Skeletal muscle satellite cell (primary cell): Measurements from ENCODE around the gene MAD1L1.

Experiments used
- H3K27me3 ChIP-seq: 2 replicates; pipeline ENCODE4 v1.7.0; 2013; ENCODE audit warnings: low read length; ENCODE audit not compliant: control insufficient read depth, insufficient read depth
- H3K36me3 ChIP-seq: 2 replicates; pipeline ENCODE4 v1.7.0; 2013; ENCODE audit warnings: mild to moderate bottlenecking, control low read depth, low read length; ENCODE audit not compliant: insufficient read depth
- H3K4me1 ChIP-seq: 2 replicates; pipeline ENCODE4 v1.7.0; 2013; ENCODE audit warnings: low read length; ENCODE audit not compliant: control insufficient read depth, insufficient read depth
- H3K4me2 ChIP-seq: 2 replicates; pipeline ENCODE4 v1.7.0; 2013; ENCODE audit warnings: mild to moderate bottlenecking, low read length
- H3K4me3 ChIP-seq: 2 replicates; pipeline ENCODE4 v1.7.0; 2013; ENCODE audit warnings: low read length
- H3K9ac ChIP-seq: 2 replicates; pipeline ENCODE4 v1.7.0; 2013; ENCODE audit warnings: mild to moderate bottlenecking, low read depth, low read length, moderate library complexity
- H3K9me3 ChIP-seq: replicated peaks from 2 replicates; pipeline ENCODE4 v1.7.0; 2013; ENCODE audit warnings: mild to moderate bottlenecking, control low read depth, low read length

MAD1L1 gene

GRCh38 chr7:2033586-2034135 is 199.1 kb downstream of the MAD1L1 start:
- no peak overlapping the region for H3K9ac ChIP-seq
- peaks cover 9% of the 10 kb centered on the region for H3K4me1 ChIP-seq
- no peak overlapping the region for H3K4me3 ChIP-seq
- H3K4me2 ChIP-seq, result no peak overlapping the region
- H3K9me3 ChIP-seq, result peaks cover 3% of the 10 kb centered on the region
- no peaks in the 10 kb centered on the region for H3K36me3 ChIP-seq
- no peaks in the 10 kb centered on the region for H3K27me3 ChIP-seq

GRCh38 chr7:2032876-2033407 is 199.8 kb downstream of the MAD1L1 start:
- Histone ChIP-seq H3K36me3 (peaks cover 3% of the 10 kb centered on the region), H3K9me3 (peaks cover 7% of the 10 kb centered on the region), H3K4me1 (peaks cover 9% of the 10 kb centered on the region), H3K9ac (no peak overlapping the region), H3K4me2 (no peak overlapping the region), H3K4me3 (no peak overlapping the region), H3K27me3 (no peaks in the 10 kb centered on the region)

GRCh38 chr7:2032030-2032875 is 200.5 kb downstream of the MAD1L1 start:
- peaks cover 9% of the 10 kb centered on the region for H3K4me1 ChIP-seq
- H3K9me3 ChIP-seq, result peaks cover 7% of the 10 kb centered on the region
- peaks cover 3% of the 10 kb centered on the region for H3K36me3 ChIP-seq
- no peaks in the 10 kb centered on the region for H3K27me3 ChIP-seq
- H3K4me2 ChIP-seq, result no peak overlapping the region
- H3K9ac ChIP-seq, result no peak overlapping the region
- H3K4me3 ChIP-seq, result no peak overlapping the region

GRCh38 chr7:2031451-2031845 is 201.3 kb downstream of the MAD1L1 start:
- Histone ChIP-seq H3K27me3 (no peaks in the 10 kb centered on the region), H3K9me3 (peaks cover 7% of the 10 kb centered on the region), H3K36me3 (peaks cover 3% of the 10 kb centered on the region), H3K4me3 (no peak overlapping the region), H3K9ac (no peak overlapping the region), H3K4me2 (no peak overlapping the region), H3K4me1 (peaks cover 9% of the 10 kb centered on the region)

GRCh38 chr7:2030475-2031450 is 202.0 kb downstream of the MAD1L1 start:
- peaks cover 3% of the 10 kb centered on the region for H3K36me3 ChIP-seq
- H3K27me3 ChIP-seq, result no peaks in the 10 kb centered on the region
- H3K4me3 ChIP-seq, result no peak overlapping the region
- peaks cover 9% of the 10 kb centered on the region for H3K4me1 ChIP-seq
- H3K9ac ChIP-seq, result no peak overlapping the region
- H3K9me3 ChIP-seq, result peaks cover 7% of the 10 kb centered on the region
- no peak overlapping the region for H3K4me2 ChIP-seq

- no peaks in the 10 kb centered on the region for H3K27me3 ChIP-seq
- peaks cover 3% of the 10 kb centered on the region for H3K36me3 ChIP-seq
- H3K4me3 ChIP-seq, result no peak overlapping the region
- peaks cover 9% of the 10 kb centered on the region for H3K4me1 ChIP-seq
- no peak overlapping the region for H3K4me2 ChIP-seq
- no peak overlapping the region for H3K9ac ChIP-seq
- H3K9me3 ChIP-seq, result peaks cover 14% of the 10 kb centered on the region
These were observed 202.8 kb downstream of the MAD1L1 start for GRCh38 chr7:2029936-2030335.

- H3K4me2 ChIP-seq, result no peak overlapping the region
- H3K9ac ChIP-seq, result no peak overlapping the region
- H3K9me3 ChIP-seq, result peaks cover 16% of the 10 kb centered on the region
- H3K36me3 ChIP-seq, result peaks cover 3% of the 10 kb centered on the region
- H3K4me3 ChIP-seq, result no peak overlapping the region
- H3K27me3 ChIP-seq, result no peaks in the 10 kb centered on the region
- peaks cover 9% of the 10 kb centered on the region for H3K4me1 ChIP-seq
These were observed 203.4 kb downstream of the MAD1L1 start for GRCh38 chr7:2029211-2029905.

- H3K9ac ChIP-seq, result no peak overlapping the region
- no peak overlapping the region for H3K4me2 ChIP-seq
- H3K4me3 ChIP-seq, result no peak overlapping the region
- no peaks in the 10 kb centered on the region for H3K27me3 ChIP-seq
- peaks cover 20% of the 10 kb centered on the region for H3K9me3 ChIP-seq
- peaks cover 9% of the 10 kb centered on the region for H3K4me1 ChIP-seq
- peaks cover 3% of the 10 kb centered on the region for H3K36me3 ChIP-seq
These were observed 204.0 kb downstream of the MAD1L1 start for GRCh38 chr7:2028733-2029132.

GRCh38 chr7:2025188-2025587 is 207.6 kb downstream of the MAD1L1 start:
- peaks cover 3% of the 10 kb centered on the region for H3K36me3 ChIP-seq
- peaks cover 20% of the 10 kb centered on the region for H3K9me3 ChIP-seq
- H3K9ac ChIP-seq, result no peak overlapping the region
- H3K27me3 ChIP-seq, result no peaks in the 10 kb centered on the region
- no peak overlapping the region for H3K4me3 ChIP-seq
- no peak overlapping the region for H3K4me2 ChIP-seq
- H3K4me1 ChIP-seq, result peaks cover 8% of the 10 kb centered on the region

GRCh38 chr7:2024567-2024918 is 208.2 kb downstream of the MAD1L1 start:
- no peak overlapping the region for H3K4me3 ChIP-seq
- H3K36me3 ChIP-seq, result peaks cover 3% of the 10 kb centered on the region
- H3K9ac ChIP-seq, result no peak overlapping the region
- peaks cover 14% of the 10 kb centered on the region for H3K4me1 ChIP-seq
- H3K27me3 ChIP-seq, result no peaks in the 10 kb centered on the region
- no peak overlapping the region for H3K4me2 ChIP-seq
- peaks cover 20% of the 10 kb centered on the region for H3K9me3 ChIP-seq
